Measurements from ENCODE around the gene SPATA24.

DNA sequence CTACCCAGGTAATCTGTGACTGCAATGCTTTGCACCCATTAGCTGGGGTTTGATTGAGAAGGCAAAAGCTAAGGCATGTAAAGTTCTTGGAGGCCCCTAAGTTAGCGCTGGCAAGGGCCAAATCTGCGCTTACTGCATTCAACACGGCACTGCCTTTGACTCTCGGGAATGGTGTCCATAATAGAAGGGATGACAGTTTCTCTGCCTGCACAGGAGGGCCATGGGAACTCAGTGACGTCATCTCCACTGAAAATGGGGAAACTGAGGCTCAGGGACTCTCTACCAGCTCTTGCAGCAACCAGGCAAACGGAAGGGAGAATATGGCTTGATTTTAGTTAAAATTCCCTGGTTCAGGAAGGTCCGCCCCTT is 487 bp downstream of the SPATA24 start:
- TF ChIP-seq NFRKB (IDR thresholded peaks at IDR 0.05) = no peak
- no peak for TF ChIP-seq SUZ12 (IDR thresholded peaks at IDR 0.05)
- TF ChIP-seq SP1 (IDR thresholded peaks at IDR 0.05) = no peak
- TF ChIP-seq ZNF384 (IDR thresholded peaks at IDR 0.05) = no peak
- no peak for TF ChIP-seq TARDBP (IDR thresholded peaks at IDR 0.05)
- TF ChIP-seq FOXA1 (IDR thresholded peaks at IDR 0.05) = no peak
